H1 (cell line): Measurements from ENCODE around the gene KLHL36. TPM values are rescaled to one million over a fixed set of nuclear protein-coding genes. Genes with fewer than 3 reads are reported as not detected.

Source experiments
- CTCF ChIA-PET: fragments of 300-600 bp; sonication (Branson Sonifier 250); formaldehyde crosslinking; loops from one replicate; lab custom pipeline; 2021; ENCODE audit not compliant: partially characterized antibody; lab: Charles Lee
- POLR2A ChIA-PET: fragments of 300-600 bp; sonication (Branson Sonifier 250); formaldehyde crosslinking; loops from one replicate; lab custom pipeline; 2021; ENCODE audit warnings: inconsistent platforms; ENCODE audit not compliant: partially characterized antibody; lab: Charles Lee
- DNase-seq, 2 experiments: peaks; one replicate each; pipeline versions ENCODE4 v3.0.0 to v3.0.0-alpha.2; 2010 to 2022; ENCODE audit warnings: low spot score in 2 of 2, low read depth in 1 of 2, mixed read lengths in 1 of 2
- FAIRE-seq: peaks from 2 replicates; lab custom pipeline; 2011; peaks lifted over from hg19 to GRCh38; lab: Jason Lieb, UNC
- H2AFZ ChIP-seq: 2 replicates; pipeline ENCODE4 v1.8.1; 2012; ENCODE audit warnings: low read length, inconsistent platforms
- H2AK5ac ChIP-seq: 2 replicates; pipeline ENCODE4 v1.6.1; 2013; ENCODE audit warnings: low read depth, low read length
- H2BK120ac ChIP-seq: replicated peaks from 2 replicates; pipeline ENCODE3; 2013; ENCODE audit warnings: low read depth, low read length, inconsistent platforms
- H2BK12ac ChIP-seq: 2 replicates; pipeline ENCODE4 v1.6.1; 2013; ENCODE audit warnings: low read depth, low read length
- H2BK15ac ChIP-seq: 2 replicates; pipeline ENCODE4 v1.6.1; 2013; ENCODE audit warnings: low read length
- H2BK20ac ChIP-seq: 2 replicates; pipeline ENCODE4 v1.6.1; 2013; ENCODE audit warnings: low read length
- H2BK5ac ChIP-seq: 2 replicates; pipeline ENCODE4 v1.6.1; 2013; ENCODE audit warnings: low read depth, low read length
- H3K14ac ChIP-seq: 2 replicates; pipeline ENCODE4 v1.6.1; 2013; ENCODE audit warnings: inconsistent platforms; ENCODE audit not compliant: insufficient read length
- H3K18ac ChIP-seq: 2 replicates; pipeline ENCODE4 v1.6.1; 2013; ENCODE audit warnings: low read length; ENCODE audit errors: extremely low read depth
- H3K23ac ChIP-seq: 2 replicates; pipeline ENCODE4 v1.6.1; 2013; ENCODE audit warnings: inconsistent platforms; ENCODE audit not compliant: insufficient read length
- H3K23me2 ChIP-seq: 2 replicates; pipeline ENCODE4 v1.6.1; 2013; ENCODE audit warnings: low read depth, low read length
- H3K27ac ChIP-seq: 2 replicates; pipeline ENCODE4 v1.6.1; 2011; ENCODE audit warnings: low read depth, low read length, inconsistent platforms
- H3K27me3 ChIP-seq, 4 experiments: replicated peaks in 1 of 4; 1 replicate in 1 of 4; 2 replicates in 3 of 4; pipeline versions ENCODE4 v1.6.1 to v1.8.1; 2011 to 2013; ENCODE audit warnings: low read length in 3 of 4, mild to moderate bottlenecking in 3 of 4, inconsistent platforms in 2 of 4, mixed read lengths in 2 of 4, moderate library complexity in 1 of 4; ENCODE audit not compliant: control insufficient read depth in 3 of 4, insufficient read depth in 3 of 4; ENCODE audit errors: extremely low read depth in 1 of 4
- H3K36me3 ChIP-seq, 4 experiments: 2 replicates each; pipeline versions ENCODE4 v1.6.1 to v1.8.1; 2011 to 2013; ENCODE audit warnings: mild to moderate bottlenecking in 4 of 4, low read length in 3 of 4, moderate library complexity in 2 of 4, control low read depth in 1 of 4, inconsistent platforms in 1 of 4; ENCODE audit not compliant: insufficient read depth in 4 of 4, control insufficient read depth in 2 of 4
- H3K4ac ChIP-seq: replicated peaks from 2 replicates; pipeline ENCODE3; 2013; ENCODE audit warnings: low read length, low read depth, mixed read lengths, inconsistent platforms; ENCODE audit not compliant: insufficient read length
- H3K4me1 ChIP-seq, 4 experiments: replicated peaks in 1 of 4; 1 replicate in 1 of 4; 2 replicates in 3 of 4; pipeline versions ENCODE4 v1.6.1 to v1.8.1; 2011 to 2013; ENCODE audit warnings: low read length in 3 of 4, inconsistent platforms in 2 of 4, mixed read lengths in 1 of 4; ENCODE audit not compliant: insufficient read depth in 4 of 4, control insufficient read depth in 3 of 4
- H3K4me2 ChIP-seq, 2 experiments: 2 replicates each; pipeline versions ENCODE4 v1.6.1 to v1.8.1; 2011 to 2013; ENCODE audit warnings: low read depth in 2 of 2, low read length in 2 of 2, control low read depth in 1 of 2, inconsistent platforms in 1 of 2, mild to moderate bottlenecking in 1 of 2; ENCODE audit not compliant: insufficient read depth in 1 of 2
- H3K4me3 ChIP-seq, 4 experiments: fragments of 200-600, 300-600 bp in 1 of 4; sonication (generic), shearing (Covaris generic), sonication (Bioruptor Twin) in 1 of 4; 2 replicates each; pipeline versions ENCODE4 v1.5.1 to v1.8.1; 2011 to 2016; ENCODE audit warnings: low read length in 4 of 4, low read depth in 3 of 4, control low read depth in 2 of 4, inconsistent platforms in 2 of 4, mild to moderate bottlenecking in 2 of 4, mixed read lengths in 1 of 4, moderate library complexity in 1 of 4; ENCODE audit not compliant: insufficient read depth in 2 of 4; ENCODE audit errors: extremely low read depth in 1 of 4
- H3K56ac ChIP-seq: replicated peaks from 2 replicates; pipeline ENCODE3; 2013; ENCODE audit warnings: low read depth, mild to moderate bottlenecking, mixed read lengths, low read length, inconsistent platforms; ENCODE audit not compliant: insufficient read length
- H3K79me1 ChIP-seq: 2 replicates; pipeline ENCODE4 v1.6.1; 2013; ENCODE audit warnings: low read depth, low read length, control low read depth
- H3K79me2 ChIP-seq, 2 experiments: 2 replicates each; pipeline versions ENCODE4 v1.6.1 to v1.8.1; 2012 to 2013; ENCODE audit warnings: low read length in 2 of 2, mild to moderate bottlenecking in 2 of 2, inconsistent platforms in 1 of 2; ENCODE audit not compliant: insufficient read depth in 2 of 2, control insufficient read depth in 1 of 2
- H3K9ac ChIP-seq, 4 experiments: replicated peaks in 1 of 4; 1 replicate in 1 of 4; 2 replicates in 3 of 4; pipeline versions ENCODE4 v1.6.1 to v1.8.1; 2011 to 2013; ENCODE audit warnings: low read depth in 3 of 4, low read length in 3 of 4, control low read depth in 2 of 4, mild to moderate bottlenecking in 2 of 4, moderate library complexity in 2 of 4, inconsistent platforms in 1 of 4; ENCODE audit errors: extremely low read depth in 1 of 4
- H3K9me3 ChIP-seq, 2 experiments: 2 replicates each; pipeline versions ENCODE4 v1.6.1 to v1.8.1; 2012 to 2013; ENCODE audit warnings: mild to moderate bottlenecking in 2 of 2, moderate library complexity in 2 of 2, control low read depth in 1 of 2, inconsistent platforms in 1 of 2, low read depth in 1 of 2, low read length in 1 of 2, mixed read lengths in 1 of 2; ENCODE audit not compliant: insufficient read depth in 2 of 2
- H4K20me1 ChIP-seq, 2 experiments: replicated peaks in 1 of 2; 2 replicates each; pipeline versions ENCODE3 to v1.8.1; 2011 to 2013; ENCODE audit warnings: inconsistent platforms in 2 of 2, low read length in 2 of 2, mild to moderate bottlenecking in 1 of 2; ENCODE audit not compliant: insufficient read depth in 2 of 2, control insufficient read depth in 1 of 2
- H4K5ac ChIP-seq: 2 replicates; pipeline ENCODE4 v1.6.1; 2013; ENCODE audit warnings: low read length, low read depth, mixed read lengths, inconsistent platforms; ENCODE audit not compliant: insufficient read length
- H4K8ac ChIP-seq: 2 replicates; pipeline ENCODE4 v1.8.0; 2013; ENCODE audit warnings: mild to moderate bottlenecking, moderate library complexity, low read length, inconsistent platforms; ENCODE audit not compliant: insufficient read depth; ENCODE audit errors: extremely low read depth
- H4K91ac ChIP-seq: replicated peaks from 2 replicates; pipeline ENCODE3; 2013; ENCODE audit warnings: low read length, mixed read lengths, inconsistent platforms; ENCODE audit not compliant: insufficient read length
- ASH2L ChIP-seq: fragments of 200-600, 300-600 bp; sonication (generic); IDR thresholded peaks from one replicate; pipeline ENCODE4 v1.7.1; 2017; ENCODE audit warnings: low read length
- BCL11A ChIP-seq, 2 experiments: IDR thresholded peaks; one replicate each; pipeline ENCODE4 v1.6.1; 2011; ENCODE audit warnings: low read depth in 2 of 2, low read length in 2 of 2, mild to moderate bottlenecking in 2 of 2
- CBX8 ChIP-seq: fragments of 300-800, 300-1000 bp; sonication (generic); IDR thresholded peaks from 2 replicates; pipeline ENCODE4 v1.7.1; 2016; ENCODE audit warnings: low read depth, low read length, borderline replicate concordance
- CEBPB ChIP-seq: IDR thresholded peaks from 2 replicates; pipeline ENCODE4 v1.6.1; 2012; ENCODE audit warnings: low read depth, low read length
- CREB1 ChIP-seq: IDR thresholded peaks from 2 replicates; pipeline ENCODE4 v1.6.1; 2012; ENCODE audit warnings: inconsistent platforms
- GABPA ChIP-seq: IDR thresholded peaks from 2 replicates; pipeline ENCODE4 v1.6.1; 2011; ENCODE audit warnings: mild to moderate bottlenecking, low read length, moderate library complexity, borderline replicate concordance; ENCODE audit not compliant: insufficient read depth
- HDAC6 ChIP-seq: IDR thresholded peaks from one replicate; pipeline ENCODE4 v1.7.1; 2012; ENCODE audit warnings: low read depth, mild to moderate bottlenecking, inconsistent platforms, low read length, moderate library complexity
- JUND ChIP-seq: IDR thresholded peaks from 2 replicates; pipeline ENCODE4 v1.6.1; 2011; ENCODE audit warnings: mild to moderate bottlenecking, improper control_type of control experiment, low read length
- KDM5A ChIP-seq: fragments of 200-600 bp; IDR thresholded peaks from 2 replicates; pipeline ENCODE4 v1.7.1; 2012; ENCODE audit warnings: mild to moderate bottlenecking, low read length, inconsistent platforms, mixed read lengths
- MAX ChIP-seq: IDR thresholded peaks from 2 replicates; pipeline ENCODE4 v1.6.1; 2012; ENCODE audit warnings: inconsistent platforms
- POLR2A ChIP-seq, 2 experiments: IDR thresholded peaks; 1 replicate in 1 of 2; 2 replicates in 1 of 2; pipeline ENCODE4 v1.6.1; 2011; ENCODE audit warnings: low read depth in 2 of 2, low read length in 2 of 2, mild to moderate bottlenecking in 2 of 2; ENCODE audit errors: control extremely low read depth in 1 of 2
- RAD21 ChIP-seq, 2 experiments: IDR thresholded peaks in 1 of 2; conservative IDR thresholded peaks in 1 of 2; 2 replicates each; pipeline ENCODE4 v1.6.1; 2011; ENCODE audit warnings: low read depth in 2 of 2, low read length in 2 of 2, improper control_type of control experiment in 1 of 2, inconsistent platforms in 1 of 2, mild to moderate bottlenecking in 1 of 2, moderate library complexity in 1 of 2
- RXRA ChIP-seq: IDR thresholded peaks from 2 replicates; pipeline ENCODE4 v1.6.1; 2011; ENCODE audit warnings: low read depth, mild to moderate bottlenecking, low read length, moderate library complexity; ENCODE audit not compliant: insufficient read depth
- SP4 ChIP-seq: IDR thresholded peaks from 2 replicates; pipeline ENCODE4 v1.6.1; 2012; ENCODE audit warnings: low read length, inconsistent platforms
- TCF12 ChIP-seq: IDR thresholded peaks from 2 replicates; pipeline ENCODE4 v1.6.1; 2011; ENCODE audit warnings: low read depth, mild to moderate bottlenecking, low read length
- ZNF274 ChIP-seq: IDR thresholded peaks from 2 replicates; pipeline ENCODE4 v1.7.0; 2012; ENCODE audit warnings: low read length, borderline replicate concordance; ENCODE audit errors: extremely low read depth
- WGBS, 2 experiments: shearing (Covaris generic) in 1 of 2; methylation state at CpG; one replicate each; pipeline versions ENCODE4 v1.1.6 to v1.1.7; 2013 to 2015; ENCODE audit warnings: low lambda C conversion rate in 2 of 2, mixed read lengths in 2 of 2, inconsistent platforms in 1 of 2, low coverage in 1 of 2, missing lambda C conversion rate in 1 of 2; ENCODE audit not compliant: insufficient replicate concordance in 2 of 2, insufficient coverage in 1 of 2, insufficient read length in 1 of 2; ENCODE audit errors: extremely low coverage in 1 of 2, missing lambda C conversion rate in 1 of 2; 5-methylcytosine and 5-hydroxymethylcytosine counted together
- polyA plus RNA-seq, 7 experiments: library from polyadenylated mRNA; depleted of rRNA in 3 of 7; stranded (reverse) in 5 of 7; unstranded in 2 of 7; fragments of >200 nt in 5 of 7; fragments of 200-250 nt in 2 of 7; gene quantifications; 1 replicate in 5 of 7; 2 replicates in 1 of 7; 4 replicates in 1 of 7; pipeline versions ENCODE4 v1.2.1 to v1.2.3, GENCODE V29; 2011 to 2013; ENCODE audit warnings: missing spikeins in 2 of 7, mixed read lengths in 2 of 7
- total RNA-seq: library from RNA; stranded (reverse); fragmentation: NEBNext Ultra II Directional; extraction: Animal tissue kit (Norgen Biotek cat#: 25700); gene quantifications from 2 replicates; pipeline ENCODE4 v1.2.1, GENCODE V29; 2021

KLHL36 gene
- total and polyA plus RNA-seq, 2 of the 8 experiments (the other 6 are each of a cell fraction or from before 2014, with no cell fraction given), result 22.9 to 33.6 TPM

- Histone ChIP-seq H3K4me1 (peaks cover 0 to 7% (median 3%) of the 10 kb centered on the region in 4 experiments; a peak in 4 of 7 replicates), H3K79me2 (no peaks in the 10 kb centered on the region), H4K5ac (no peak overlapping the region), H4K91ac (no peak overlapping the region), H2AK5ac (no peak overlapping the region), H3K56ac (no peak overlapping the region), H2BK12ac (no peak overlapping the region), H3K79me1 (no peaks in the 10 kb centered on the region), H3K4me2 (no peak overlapping the region), H3K9ac (no peak overlapping the region), H3K9me3 (no peaks in the 10 kb centered on the region), H2BK15ac (no peak overlapping the region), H3K27ac (no peak overlapping the region), H4K8ac (no peak overlapping the region; the same call in 1 of the 2 replicates), H4K20me1 (peaks cover 0 to 3% of the 10 kb centered on the region in 2 experiments), H2BK5ac (no peak overlapping the region), H3K27me3 (no peaks in the 10 kb centered on the region), H2BK120ac (no peak overlapping the region), H3K23me2 (no peaks in the 10 kb centered on the region), H3K23ac (no peak overlapping the region), H3K36me3 (no peaks in the 10 kb centered on the region), H3K4ac (no peak overlapping the region), H3K14ac (no peak overlapping the region), H3K4me3 (no peak overlapping the region), H3K18ac (no peak overlapping the region), H2BK20ac (no peak overlapping the region), H2AFZ (no peak overlapping the region)
- DNase-seq, result no peak
- FAIRE-seq, result no peak
- ChIA-PET CTCF (interaction anchor here (0.6 to 7.8 kb wide), 24 partner anchors 8 to 251 kb away, joined by 3 to 98 read pairs (median 10); partner anchors contain the start of gene MEAK7), POLR2A (interaction anchor here (1.4 kb wide), 1 partner anchor 28 kb away, joined by 5 read pairs; no protein-coding TSS in a partner anchor)
- 94% methylated on average over 3 of the region's 3 CpGs; no CpG with 5 or more reads in 1 of the 2 experiments for WGBS, 2 experiments
- TF ChIP-seq ASH2L (no peak), POLR2A (IDR thresholded peaks at IDR 0.05; ENCODE audit: control extremely low read depth in 1 of 2, low read depth in 2 of 2, low read length in 2 of 2) (no peak), CREB1 (no peak), MAX (no peak), RXRA (no peak), HDAC6 (no peak), CBX8 (no peak), JUND (no peak), TCF12 (no peak), CEBPB (no peak), BCL11A (IDR thresholded peaks at IDR 0.05; ENCODE audit: low read depth in 2 of 2, low read length in 2 of 2) (no peak), KDM5A (no peak), RAD21 (IDR thresholded peaks at IDR 0.05 in 1 of 2, conservative IDR thresholded peaks at IDR 0.05 in 1 of 2; ENCODE audit: low read depth in 2 of 2, low read length in 2 of 2) (no peak), ZNF274 (no peak), GABPA (no peak), SP4 (no peak)
Observed at GRCh38 chr16:84673561-84673960, 25.2 kb downstream of the KLHL36 start.
